C4-2B (cell line): ENCODE results near the gene CHID1.

ENCODE experiments used
- ZFX ChIP-seq: fragments of 450-650 bp; IDR thresholded peaks from 2 replicates; pipeline ENCODE4 v1.6.1; 2017
- TF ChIP-seq, protein P1 (sequence below): fragments of 450-650 bp; conservative IDR thresholded peaks from 2 replicates; pipeline ENCODE4 v1.5.1; 2017; ENCODE audit warnings: mild to moderate bottlenecking

DNA sequence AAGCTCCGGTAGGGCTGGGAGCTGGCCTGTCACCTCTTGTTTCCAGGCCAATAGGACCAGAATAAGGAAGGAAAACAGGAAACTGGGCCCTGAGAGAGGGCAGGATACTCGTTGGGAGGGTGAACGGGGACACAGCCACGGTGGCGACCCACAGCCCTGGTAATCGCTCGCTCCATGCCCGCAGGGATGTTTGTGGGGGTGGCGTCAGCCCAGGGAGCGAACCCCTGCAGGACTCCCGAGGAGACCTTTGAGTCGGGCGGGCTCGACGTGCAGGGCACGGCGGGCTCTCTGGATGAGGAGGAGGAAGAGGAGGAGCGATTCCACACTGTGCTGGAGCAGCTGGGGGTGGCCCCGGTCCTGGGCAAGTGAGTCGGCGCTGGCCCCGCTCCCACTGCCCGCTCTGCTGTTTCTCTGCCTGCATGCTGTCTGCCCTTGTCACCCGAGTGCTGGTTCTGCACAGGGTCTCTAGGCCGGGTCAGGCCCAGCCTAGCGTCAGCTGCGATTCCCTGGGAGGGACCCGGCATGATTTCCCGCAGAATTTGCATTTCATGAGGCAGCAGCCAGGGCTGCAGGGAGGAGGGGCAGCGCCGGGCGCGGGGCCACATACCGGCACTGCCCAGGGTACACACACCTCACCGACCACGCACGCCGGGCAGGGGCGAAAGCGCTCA is 81.3 kb downstream of the CHID1 start:
- TF ChIP-seq, protein P1, sequence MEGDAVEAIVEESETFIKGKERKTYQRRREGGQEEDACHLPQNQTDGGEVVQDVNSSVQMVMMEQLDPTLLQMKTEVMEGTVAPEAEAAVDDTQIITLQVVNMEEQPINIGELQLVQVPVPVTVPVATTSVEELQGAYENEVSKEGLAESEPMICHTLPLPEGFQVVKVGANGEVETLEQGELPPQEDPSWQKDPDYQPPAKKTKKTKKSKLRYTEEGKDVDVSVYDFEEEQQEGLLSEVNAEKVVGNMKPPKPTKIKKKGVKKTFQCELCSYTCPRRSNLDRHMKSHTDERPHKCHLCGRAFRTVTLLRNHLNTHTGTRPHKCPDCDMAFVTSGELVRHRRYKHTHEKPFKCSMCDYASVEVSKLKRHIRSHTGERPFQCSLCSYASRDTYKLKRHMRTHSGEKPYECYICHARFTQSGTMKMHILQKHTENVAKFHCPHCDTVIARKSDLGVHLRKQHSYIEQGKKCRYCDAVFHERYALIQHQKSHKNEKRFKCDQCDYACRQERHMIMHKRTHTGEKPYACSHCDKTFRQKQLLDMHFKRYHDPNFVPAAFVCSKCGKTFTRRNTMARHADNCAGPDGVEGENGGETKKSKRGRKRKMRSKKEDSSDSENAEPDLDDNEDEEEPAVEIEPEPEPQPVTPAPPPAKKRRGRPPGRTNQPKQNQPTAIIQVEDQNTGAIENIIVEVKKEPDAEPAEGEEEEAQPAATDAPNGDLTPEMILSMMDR, result no peak
- no peak for TF ChIP-seq ZFX
